Neutrophil (primary cell): ENCODE measurements around the gene BNIP2.
A peak's percentile ranks its signal among the peaks of the same experiment; 100 is the strongest.

Experiments
- H3K27ac ChIP-seq: fragments of 200-600 bp; sonication (generic); 2 replicates; pipeline ENCODE4 v1.5.1; 2016; ENCODE audit warnings: mild to moderate bottlenecking, moderate library complexity
- H3K27me3 ChIP-seq: fragments of 200-600 bp; sonication (generic); 2 replicates; pipeline ENCODE4 v1.6.0; 2016; ENCODE audit warnings: mild to moderate bottlenecking
- H3K36me3 ChIP-seq: fragments of 200-600 bp; sonication (generic); 2 replicates; pipeline ENCODE4 v1.5.1; 2017
- H3K4me1 ChIP-seq, 2 experiments: fragments of 200-600 bp in 1 of 2; sonication (generic) in 1 of 2; 1 replicate in 1 of 2; 2 replicates in 1 of 2; pipeline versions ENCODE4 v1.5.1 to v1.6.1; 2013 to 2016; ENCODE audit warnings: low read depth in 1 of 2, low read length in 1 of 2, mild to moderate bottlenecking in 1 of 2, moderate library complexity in 1 of 2; ENCODE audit not compliant: control insufficient read depth in 1 of 2, insufficient read depth in 1 of 2
- H3K4me3 ChIP-seq, 2 experiments: fragments of 200-600 bp in 1 of 2; sonication (generic) in 1 of 2; 1 replicate in 1 of 2; 2 replicates in 1 of 2; pipeline ENCODE4 v1.5.1; 2013 to 2016; ENCODE audit warnings: low read depth in 1 of 2, low read length in 1 of 2, mild to moderate bottlenecking in 1 of 2, moderate library complexity in 1 of 2
- H3K9me3 ChIP-seq: fragments of 200-600 bp; sonication (generic); 2 replicates; pipeline ENCODE4 v1.5.1; 2016
- CTCF ChIP-seq: fragments of 200-600 bp; sonication (generic); IDR thresholded peaks from 2 replicates; pipeline ENCODE4 v1.5.1; 2016; ENCODE audit warnings: antibody characterized with exemption

BNIP2 gene

DNA sequence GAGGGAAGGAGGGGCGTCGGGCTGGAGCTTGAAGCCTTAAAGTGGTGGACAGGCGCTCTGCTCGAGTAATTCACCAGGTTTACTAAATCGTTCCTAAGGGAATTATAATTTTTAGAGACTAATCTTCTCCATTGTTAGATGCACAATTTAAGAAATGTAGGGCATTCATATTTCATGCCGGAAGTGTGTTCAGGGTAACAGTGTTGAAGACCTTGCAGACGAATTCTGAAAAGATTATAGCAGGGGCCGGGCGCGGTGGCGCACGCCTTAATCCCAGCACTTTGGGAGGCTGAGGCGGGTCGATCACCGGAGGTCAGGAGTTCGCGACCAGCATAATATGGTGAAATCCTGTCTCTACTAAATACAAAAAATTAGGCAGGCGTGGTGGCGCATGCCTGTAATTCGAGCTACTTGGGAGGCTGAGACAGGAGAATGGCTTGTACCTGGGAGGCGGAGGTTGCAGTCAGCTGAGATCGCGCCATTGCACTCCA is 31.4 kb downstream of the BNIP2 start:
- no peak for TF ChIP-seq CTCF
- Histone ChIP-seq H3K27me3 (no peaks in the 10 kb centered on the region), H3K27ac (peak overlapping the region; percentile 92), H3K4me1 (peaks cover 17 to 20% of the 10 kb centered on the region in 2 experiments), H3K4me3 (peak overlapping the region; percentile 77 to 95), H3K36me3 (peaks cover 35% of the 10 kb centered on the region), H3K9me3 (no peaks in the 10 kb centered on the region)

- Histone ChIP-seq H3K36me3 (peaks cover 29% of the 10 kb centered on the region), H3K27ac (peak within 1 kb of the TSS; percentile 92), H3K4me1 (peaks cover 17 to 20% of the 10 kb centered on the region in 2 experiments), H3K9me3 (no peaks in the 10 kb centered on the region), H3K27me3 (no peaks in the 10 kb centered on the region), H3K4me3 (peak within 1 kb of the TSS; percentile 77 to 95)
- no peak for TF ChIP-seq CTCF
Measured at GRCh38 chr15:59656897-59657634, 32.1 kb downstream of the BNIP2 start, which contains the start of gene GTF2A2. Gene GTF2A2 (minus strand): TSS chr15:59657515. CDS start chr15:59652277, 5,238 bp downstream.

GRCh38 chr15:59654046-59654445 is 35.1 kb downstream of the BNIP2 start:
- no peak for TF ChIP-seq CTCF
- Histone ChIP-seq H3K27me3 (no peaks in the 10 kb centered on the region), H3K36me3 (peaks cover 27% of the 10 kb centered on the region), H3K4me3 (no peak overlapping the region), H3K27ac (no peak overlapping the region), H3K9me3 (no peaks in the 10 kb centered on the region), H3K4me1 (peaks cover 17 to 20% of the 10 kb centered on the region in 2 experiments)

DNA sequence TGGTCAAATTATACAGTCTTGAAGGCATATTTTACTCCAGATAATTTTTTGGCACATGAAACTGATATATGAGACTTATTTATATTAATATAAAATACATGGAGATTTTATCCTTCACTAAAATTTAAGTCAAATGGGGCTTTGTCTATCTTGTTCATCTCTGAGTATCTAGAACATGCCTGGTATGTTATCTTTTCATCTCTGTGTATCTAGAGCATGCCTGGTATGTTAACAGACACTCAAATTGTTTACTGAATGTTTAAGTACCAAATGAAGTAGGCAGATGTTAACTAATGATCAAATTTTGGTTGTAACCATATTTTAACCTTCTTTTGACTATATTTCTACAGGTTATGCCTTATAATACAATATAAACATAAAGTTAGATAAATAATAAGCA is 39.5 kb downstream of the BNIP2 start:
- Histone ChIP-seq H3K4me3 (no peak overlapping the region), H3K36me3 (peaks cover 65% of the 10 kb centered on the region), H3K27me3 (no peaks in the 10 kb centered on the region), H3K27ac (no peak overlapping the region), H3K9me3 (no peaks in the 10 kb centered on the region), H3K4me1 (no peaks in the 10 kb centered on the region)
- no peak for TF ChIP-seq CTCF

DNA sequence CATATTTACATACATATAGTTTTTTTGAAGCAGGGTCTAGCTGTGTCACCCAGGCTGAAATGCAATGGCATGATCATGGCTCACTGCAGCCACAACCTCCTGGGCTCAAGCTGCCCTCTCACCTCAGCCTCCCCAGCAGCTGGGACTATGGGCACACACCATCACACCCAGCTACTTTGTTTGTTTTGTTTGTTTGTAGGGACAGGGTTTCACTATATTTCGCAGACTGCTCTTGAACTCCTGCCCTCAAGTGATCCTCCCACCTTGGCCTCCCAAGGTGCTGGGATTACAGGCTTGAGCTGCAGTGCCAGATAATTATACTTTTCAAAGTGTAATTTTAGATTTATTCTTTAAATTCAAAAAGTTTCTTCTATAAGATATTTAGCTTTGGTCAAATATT is 42.0 kb downstream of the BNIP2 start:
- Histone ChIP-seq H3K4me3 (no peak overlapping the region), H3K36me3 (peaks cover 77% of the 10 kb centered on the region), H3K27me3 (no peaks in the 10 kb centered on the region), H3K27ac (no peak overlapping the region), H3K4me1 (no peaks in the 10 kb centered on the region), H3K9me3 (no peaks in the 10 kb centered on the region)
- no peak for TF ChIP-seq CTCF
